Kidney capillary endothelial cell (primary cell): Measurements from ENCODE around the gene ROR2.
"Not testable (repeated sequence)": the region's sequence is repeated elsewhere in the genome, so short reads cannot be mapped to it uniquely, and the experiment has no call there.

ENCODE experiments used
- DNase-seq: peaks from one replicate; pipeline ENCODE4 v3.0.0-alpha.2; 2018; ENCODE audit warnings: low spot score

The ROR2 gene

DNA sequence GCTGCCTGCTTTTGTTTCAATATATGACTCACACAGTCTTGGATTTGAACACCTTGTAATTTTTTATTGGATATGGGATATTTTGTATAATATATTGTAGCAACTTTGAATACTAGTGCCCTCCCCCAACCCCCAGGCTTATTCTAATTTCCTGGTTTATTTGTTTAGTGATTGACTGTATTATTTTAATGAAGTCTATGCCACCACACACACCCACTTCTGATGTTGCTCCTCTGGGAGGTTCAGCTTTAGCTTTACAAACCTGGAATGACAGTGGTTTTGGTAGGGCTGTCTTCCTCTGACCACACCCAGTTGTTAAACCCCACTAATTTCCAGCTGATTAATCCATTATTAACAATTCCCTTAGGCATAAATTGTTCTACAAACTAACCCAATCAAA, 320.3 kb downstream of the ROR2 start:
- no peak for DNase-seq

DNA sequence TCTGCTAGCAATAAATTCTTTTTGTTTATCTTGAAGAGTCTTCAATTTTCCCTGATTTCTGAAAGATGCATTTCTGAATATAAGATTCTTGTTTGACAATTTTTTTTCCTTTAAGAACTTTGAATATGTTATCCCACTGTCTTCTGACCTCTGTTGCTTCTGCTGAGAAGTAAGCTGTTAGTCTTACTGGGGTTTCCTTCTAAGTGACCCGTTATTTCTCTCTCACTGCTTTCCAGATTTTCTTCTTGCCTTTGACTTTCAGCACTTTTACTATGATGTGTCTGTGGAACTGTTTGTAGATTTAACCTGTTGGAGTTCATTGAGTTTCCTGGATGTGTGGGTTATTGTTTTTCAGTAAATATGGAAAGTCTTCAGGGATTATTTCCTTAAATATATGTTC, 321.1 kb downstream of the ROR2 start:
- DNase-seq = no peak

DNA sequence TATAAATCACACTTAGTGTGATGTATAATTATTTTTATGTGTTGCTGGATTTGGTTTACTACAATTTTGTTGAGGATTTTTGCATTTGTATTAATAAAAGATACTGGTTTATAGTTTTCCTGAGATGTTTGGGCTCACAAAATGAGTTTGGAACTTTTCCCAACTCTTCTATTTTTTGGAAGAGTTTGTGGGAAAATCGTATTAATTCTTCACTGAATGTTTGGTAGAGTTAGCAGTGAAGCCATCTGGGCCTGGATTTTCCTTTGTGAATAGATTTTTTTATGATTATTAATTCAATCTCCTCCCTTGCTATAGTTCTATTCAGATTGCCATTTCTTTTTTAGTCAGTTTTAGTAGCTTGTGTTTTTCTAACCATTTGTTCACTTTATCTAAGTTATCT, 324.7 kb downstream of the ROR2 start:
- no peak for DNase-seq

DNA sequence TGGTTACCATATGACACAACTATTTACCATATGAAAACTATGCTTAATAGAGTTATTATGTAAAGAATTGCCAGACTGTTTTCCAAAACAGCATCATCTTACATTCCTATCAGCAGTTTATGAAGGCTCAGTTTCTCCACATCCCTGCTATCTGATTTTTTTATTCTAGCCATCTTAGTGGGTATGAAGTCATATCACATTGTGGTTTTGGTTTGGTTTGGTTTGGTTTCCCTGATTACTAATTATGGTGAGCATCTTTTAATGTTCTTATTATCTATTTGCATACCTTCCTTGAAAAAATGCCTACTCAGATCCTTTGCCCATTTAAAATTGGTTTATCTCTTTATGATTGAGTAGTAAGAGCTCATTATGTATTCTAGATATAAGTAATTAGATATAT, 327.0 kb downstream of the ROR2 start:
- DNase-seq = no peak

DNA sequence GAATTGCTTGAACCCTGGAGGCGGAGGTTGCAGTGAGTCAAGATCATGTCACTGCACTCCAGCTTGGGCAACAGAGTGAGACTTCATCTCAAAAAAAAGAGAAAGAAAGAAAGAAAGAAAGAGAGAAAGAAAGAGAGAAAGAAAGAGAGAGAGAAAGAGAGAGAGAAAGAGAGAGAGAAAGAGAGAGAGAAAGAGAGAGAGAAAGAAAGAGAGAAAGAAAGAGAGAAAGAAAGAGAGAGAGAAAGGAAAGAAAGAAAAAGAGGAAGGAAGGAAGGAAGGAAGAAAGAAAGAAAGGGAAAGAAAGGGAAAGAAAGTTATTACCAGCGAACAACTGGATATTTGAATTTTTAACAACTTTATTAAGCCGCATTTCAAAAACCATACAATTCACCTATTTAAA, 327.9 kb downstream of the ROR2 start:
- DNase-seq = not testable (repeated sequence)

DNA sequence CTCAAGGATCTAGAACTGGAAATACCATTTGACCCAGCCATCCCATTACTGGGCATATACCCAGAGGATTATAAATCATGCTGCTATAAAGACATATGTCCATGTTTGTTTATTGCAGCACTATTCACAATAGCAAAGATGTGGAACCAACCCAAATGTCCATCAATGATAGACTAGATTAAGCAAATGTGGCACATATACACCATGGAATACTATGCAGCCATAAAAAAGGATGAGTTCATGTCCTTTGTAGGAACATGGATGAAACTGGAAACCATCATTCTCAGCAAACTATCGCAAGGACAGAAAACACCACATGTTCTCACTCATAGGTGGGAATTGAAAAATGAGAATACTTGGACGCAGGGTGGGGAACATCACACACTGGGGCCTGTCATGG, 336.0 kb downstream of the ROR2 start:
- not testable (repeated sequence) for DNase-seq

DNA sequence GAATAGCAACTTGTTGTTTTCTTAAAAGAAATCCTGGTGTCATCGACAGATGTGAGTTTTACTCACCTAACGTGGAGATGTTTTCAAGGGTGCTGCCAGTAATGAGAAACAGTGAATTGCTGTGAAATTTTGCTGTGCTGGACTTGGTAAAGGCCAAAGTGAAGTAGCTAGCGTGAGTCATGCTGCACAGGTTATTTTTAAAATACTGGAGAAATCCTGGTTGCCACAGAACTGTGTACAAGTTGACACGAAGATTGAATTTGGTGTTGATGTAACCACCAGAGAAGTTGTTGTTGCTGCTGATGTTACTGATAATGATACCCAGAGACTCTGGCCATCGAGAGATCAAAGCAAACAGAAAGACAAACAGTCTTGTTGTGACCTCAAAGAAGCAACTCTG, 338.4 kb downstream of the ROR2 start:
- no peak for DNase-seq

DNA sequence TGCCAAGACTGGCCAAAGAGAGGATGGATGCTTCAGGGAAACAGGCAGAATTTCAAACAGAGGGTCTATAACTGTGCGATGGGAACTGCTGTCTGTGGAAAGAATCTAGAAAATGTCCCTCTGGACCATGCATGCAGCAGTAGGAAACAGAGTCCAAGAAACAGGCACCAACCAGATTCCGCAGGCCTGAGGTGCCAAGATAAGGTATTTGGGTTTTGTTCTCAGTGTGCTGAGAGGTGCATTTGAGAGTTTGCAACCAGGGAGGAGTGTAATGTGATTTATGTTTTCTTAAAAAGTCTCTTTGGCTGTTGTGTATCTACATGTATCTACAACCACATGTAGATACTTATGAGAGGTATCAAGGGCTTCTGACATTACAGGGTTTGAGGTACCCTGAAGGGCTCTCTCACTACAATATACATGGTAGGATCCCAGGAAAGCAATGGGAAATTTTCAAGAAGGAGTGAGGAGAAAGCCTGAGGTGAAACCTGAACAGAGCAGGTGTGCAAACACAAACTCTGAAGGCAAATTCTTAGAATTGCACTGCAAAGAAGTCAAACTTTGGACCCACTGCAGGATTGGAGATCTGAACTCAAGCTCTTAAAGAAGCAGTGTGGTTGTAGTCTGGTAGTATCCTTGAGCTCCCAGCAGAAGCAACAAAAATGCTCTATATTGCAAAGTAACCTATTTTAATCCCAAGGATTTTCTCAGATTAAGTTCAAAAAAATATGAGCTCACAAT, 343.6 kb downstream of the ROR2 start:
- no peak for DNase-seq

DNA sequence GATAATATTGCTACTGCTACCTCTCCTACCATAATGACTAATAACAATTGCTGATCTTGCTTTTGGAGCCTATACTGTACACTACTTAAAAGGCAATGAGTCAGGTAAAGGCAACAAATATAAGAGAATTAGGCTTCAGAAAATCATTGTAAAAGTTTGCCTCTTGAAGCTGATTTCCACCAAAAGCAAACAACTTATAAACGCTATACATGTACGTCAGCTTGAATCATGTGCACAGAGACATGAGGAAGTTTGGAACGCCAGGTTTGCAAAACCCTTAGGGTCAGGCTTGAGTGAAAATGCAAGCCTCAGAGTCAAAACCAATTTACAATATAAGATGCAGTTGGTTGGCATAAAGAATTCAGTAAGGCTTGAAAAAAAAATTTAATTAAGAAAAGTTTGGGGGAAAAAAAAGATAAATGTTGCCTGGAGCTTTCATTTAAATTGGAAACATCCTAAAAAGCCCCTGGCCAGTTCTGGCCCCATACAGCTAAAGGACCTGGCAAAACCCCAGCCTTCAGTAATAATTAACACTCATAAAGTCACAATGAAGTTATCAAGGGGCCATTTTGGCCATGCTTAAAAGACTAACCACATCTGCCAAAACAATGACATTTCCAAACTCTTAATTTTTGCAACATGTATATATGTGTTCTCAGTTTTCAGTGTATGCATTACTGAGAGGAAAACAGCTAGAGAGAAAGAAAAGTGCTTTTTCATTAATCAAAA, 345.4 kb downstream of the ROR2 start:
- no peak for DNase-seq

DNA sequence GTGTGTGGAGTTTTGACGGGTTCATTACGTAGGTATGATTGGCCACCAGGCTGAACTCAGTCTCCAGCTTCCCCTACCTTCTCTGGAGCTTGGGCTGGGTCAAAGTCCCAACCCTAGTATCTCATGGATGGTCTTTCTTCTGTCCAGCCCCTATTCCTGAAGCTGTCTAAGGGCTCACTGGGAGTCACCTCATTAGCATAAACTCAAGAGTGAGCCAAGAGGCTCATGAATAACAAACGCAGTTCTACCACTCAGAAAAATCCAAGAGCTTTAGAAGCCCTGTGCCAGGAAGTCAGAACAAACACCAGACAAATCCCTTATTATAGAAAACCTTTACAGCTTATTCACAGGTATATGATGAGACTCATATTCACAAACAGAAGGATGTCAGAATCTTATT, 346.1 kb downstream of the ROR2 start:
- no peak for DNase-seq

DNA sequence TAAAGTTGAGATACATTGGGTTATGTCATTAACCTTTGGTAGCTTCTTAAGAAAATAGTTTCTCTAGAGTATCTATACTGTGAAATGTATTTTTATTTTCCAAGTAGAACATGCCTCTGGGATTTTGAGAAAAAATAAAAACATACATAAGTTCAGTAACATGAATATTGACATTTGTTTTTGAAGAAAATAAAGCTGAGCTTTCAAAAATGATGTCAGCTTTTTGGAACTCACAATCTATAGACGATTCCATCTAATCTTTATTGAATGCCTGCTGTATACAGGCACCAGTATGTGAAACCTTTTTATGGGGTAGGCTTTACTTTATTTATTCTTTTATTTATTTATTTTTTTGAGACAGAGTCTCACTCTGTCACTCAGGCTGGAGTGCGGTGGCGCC, 350.5 kb downstream of the ROR2 start:
- DNase-seq = no peak

DNA sequence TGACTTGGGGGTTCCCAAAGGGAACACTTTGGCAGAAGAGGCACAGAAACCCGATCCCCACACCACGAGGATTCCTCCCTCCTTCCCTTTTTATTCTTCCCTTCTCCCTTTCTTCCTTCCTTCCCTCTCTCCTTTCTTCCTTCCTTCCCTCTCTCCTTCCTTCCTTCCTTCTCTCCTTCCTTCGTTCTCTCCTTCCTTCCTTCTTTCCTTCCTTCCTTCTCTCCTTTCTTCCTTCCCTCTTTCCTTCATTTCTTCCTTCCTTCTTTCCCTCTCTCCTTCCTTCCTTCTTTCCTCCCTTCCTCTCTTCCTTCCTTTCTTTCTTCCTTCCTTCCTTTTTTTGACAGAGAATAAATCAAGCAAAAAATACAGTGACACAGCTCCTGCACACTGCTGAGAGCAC, 358.4 kb downstream of the ROR2 start:
- no peak for DNase-seq

DNA sequence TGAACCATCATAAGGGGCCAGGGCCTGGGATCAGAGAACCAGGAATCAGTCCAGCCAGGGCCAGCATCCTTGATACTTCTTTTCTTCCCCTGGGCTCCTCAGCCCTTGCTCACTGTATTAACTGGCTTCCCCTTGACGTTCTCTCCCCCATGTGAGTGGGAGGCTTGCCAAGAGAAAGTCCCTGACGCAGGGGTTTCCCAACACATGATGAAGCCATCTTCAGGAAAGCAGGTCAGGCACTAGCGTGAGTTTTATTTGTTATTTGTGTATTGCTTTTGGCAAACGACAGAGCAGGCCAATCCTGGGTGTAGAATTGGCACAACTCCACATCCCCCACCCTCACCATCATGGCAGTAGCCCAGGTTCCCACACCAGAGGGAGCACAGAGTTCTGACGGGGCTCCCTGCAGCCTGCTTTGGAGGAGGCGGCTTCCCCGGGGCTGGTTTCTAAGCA, 360.9 kb downstream of the ROR2 start:
- DNase-seq = no peak

DNA sequence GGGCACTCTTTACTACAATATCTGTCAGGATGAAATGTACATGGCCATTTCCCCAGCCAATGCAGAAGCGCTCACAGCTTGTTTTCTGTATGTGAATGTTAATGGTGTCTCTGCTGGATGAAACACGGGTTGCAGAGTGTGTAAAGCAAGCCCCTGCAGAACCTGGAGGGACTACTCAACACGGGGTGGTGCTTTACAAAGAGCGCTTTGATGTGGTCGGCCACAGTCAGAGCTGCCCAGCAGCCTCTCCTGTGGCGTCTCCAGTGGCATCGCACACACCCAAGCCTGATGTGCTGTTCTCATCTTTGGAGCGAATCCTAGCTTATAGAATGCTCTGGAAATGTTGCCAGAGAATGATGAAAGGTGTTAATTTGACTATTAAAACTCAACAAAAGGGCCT, 363.7 kb downstream of the ROR2 start:
- no peak for DNase-seq

DNA sequence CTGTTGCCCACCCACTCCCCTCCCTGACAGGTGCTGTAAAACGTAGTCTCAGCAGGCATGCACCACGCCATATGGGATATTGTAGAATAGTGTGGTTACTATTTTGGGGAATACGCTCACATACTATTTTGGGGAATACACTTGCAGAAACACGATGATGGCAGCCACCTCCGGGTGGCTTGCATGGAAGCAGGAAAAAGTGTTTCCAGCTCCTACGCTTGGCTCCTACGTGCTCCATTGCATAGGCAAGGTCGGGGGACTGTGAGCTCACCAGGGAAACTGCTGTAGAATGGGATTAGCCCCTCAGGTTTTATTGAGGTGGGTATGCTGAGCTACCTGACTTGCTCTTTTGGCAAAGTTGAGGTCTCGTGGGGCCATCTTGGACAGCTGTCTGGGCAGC, 366.1 kb downstream of the ROR2 start:
- DNase-seq = no peak

DNA sequence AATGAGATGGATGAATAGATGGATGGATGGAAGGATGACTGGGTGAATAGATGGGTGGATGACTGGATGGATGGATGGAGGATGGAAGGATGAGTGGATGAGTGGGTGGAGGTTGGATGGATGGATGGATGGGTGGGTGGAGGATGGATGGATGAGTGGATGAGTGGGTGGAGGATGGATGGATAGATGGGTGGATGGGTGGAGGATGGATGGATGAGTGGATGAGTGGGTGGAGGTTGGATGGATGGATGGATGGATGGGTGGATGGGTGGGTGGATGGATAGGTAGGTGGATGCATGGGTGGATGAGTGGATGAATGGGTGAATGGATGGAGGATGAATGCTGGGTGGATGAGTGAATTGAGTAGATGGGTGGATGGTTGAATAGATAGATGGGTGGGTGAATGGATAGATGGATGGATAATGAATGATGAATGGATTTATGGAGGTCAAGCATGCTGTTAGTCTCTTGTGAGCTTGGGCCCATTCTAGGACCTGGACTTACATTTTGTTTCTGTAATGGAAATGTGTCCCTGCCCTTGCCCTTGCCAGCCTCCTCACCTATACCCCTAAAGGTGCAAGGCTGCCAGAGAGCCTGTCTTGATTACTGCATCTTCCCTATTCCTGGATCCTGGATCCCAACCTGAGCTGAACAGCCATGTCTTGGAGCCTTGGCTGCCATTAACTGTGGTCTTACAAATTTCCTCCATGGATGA, 366.7 kb downstream of the ROR2 start:
- no peak for DNase-seq

DNA sequence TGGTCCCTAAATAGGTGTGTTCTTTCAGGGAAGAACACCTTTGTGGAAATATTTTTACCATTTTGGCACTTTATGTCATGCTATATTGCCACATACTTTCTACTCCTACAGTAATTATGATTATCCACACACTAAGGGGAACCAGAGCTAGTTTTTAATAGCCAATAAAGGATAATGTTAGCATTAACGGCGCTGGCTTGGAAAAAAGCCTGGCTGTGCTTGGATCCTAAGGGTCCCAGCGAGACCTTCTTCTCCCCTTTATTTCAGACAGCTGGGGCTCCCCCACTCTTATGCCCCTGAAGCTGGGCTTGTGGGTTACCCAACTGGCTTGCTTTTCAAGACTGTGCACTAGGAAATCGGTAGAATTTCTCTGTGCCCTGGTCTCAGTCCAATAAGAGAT, 367.8 kb downstream of the ROR2 start:
- no peak for DNase-seq

DNA sequence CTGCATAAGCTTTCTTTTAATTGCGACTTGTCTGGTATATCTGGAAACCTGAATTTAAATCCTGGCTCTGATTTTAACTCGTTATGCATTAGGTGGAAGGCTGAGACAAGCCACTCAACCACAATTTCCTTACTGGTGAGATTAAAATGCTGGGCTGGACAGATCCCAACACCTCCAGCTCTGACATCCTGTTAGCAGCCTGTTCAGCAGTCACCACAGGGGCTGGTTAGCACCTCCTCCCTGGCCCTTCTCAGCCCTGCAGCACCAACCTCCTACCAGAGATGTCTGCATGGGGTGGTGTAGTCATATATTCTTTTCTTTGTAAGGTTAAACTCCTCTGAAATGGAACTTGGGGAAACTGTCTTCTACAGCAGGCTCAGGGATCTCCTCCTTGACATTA, 369.9 kb downstream of the ROR2 start:
- no peak for DNase-seq

DNA sequence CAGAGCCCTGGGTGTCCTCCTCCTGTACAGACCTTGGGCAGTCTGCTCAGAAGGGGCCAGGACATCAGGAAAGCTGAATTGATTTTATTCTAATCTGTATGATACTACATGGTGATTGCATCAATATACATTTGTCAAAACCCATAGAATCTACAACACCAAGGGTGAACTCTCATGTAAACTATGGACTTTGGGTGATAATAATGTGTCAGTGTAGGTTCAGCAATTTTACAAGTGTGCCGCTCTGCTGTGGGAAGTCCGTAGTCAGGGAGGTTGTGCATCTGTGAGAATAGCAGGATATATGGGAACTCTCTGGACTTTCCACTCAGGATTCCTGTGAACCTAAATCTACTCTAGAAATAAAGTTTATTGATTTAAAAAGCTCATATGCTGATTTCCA, 371.1 kb downstream of the ROR2 start:
- DNase-seq = no peak

DNA sequence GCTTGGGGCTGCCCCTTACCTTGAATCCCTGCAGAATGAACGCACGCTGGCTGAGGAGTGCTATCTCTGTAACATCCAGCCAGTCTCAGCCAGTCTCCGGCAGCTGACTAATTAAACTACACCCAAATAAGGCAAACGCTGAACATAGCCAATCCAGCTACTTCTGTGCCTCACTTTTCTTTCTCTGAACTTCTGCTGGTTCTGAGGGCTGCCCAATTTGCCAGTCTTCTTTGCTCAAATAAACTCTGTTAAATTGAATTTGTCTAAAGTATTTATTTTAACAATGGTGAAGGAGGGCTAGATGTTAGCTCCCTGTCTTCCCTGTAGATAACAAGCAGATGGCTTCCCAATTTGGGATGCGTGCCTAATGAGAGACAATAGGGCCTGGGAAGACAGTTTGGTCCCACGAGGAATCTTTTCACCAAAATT, 372.4 kb downstream of the ROR2 start:
- no peak for DNase-seq

DNA sequence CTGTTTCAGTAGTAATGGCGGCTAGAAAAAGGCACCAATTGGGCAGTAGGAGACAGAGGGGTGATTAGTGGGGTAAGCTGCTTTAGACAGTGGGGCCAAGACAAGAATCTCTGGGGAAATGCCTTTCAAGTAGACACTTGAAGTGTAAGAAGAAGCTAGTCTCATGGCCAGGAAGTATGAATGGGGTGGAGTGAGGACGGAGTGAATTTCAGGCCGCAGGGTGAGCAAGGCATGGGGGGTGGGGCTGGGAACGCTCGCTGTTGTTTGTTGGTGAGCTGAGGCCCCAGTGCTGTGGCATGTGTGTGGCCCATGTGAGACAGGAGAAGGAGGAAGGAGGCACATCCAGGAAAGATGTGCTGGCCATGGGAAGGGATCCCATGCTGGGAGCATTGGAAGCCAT, 377.2 kb downstream of the ROR2 start:
- no peak for DNase-seq

DNA sequence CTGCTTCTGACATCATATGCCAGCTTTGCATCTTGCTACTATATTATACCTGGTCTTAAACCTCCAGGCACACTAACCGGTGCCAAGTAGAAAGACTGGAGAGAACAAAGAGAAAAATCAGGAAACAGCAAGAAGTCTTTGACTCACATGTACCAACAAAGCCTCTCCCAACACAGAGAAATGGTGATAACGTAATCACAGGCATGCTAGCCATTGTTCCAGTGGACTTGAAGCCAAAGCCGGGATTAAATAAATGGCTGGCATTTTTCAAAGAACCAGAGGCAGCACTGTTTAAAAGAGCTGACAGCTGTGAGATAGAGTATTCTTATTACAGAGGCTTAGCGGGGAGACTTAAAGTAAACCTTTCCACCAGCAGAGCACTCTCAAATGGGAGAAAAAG, 378.0 kb downstream of the ROR2 start:
- no peak for DNase-seq

DNA sequence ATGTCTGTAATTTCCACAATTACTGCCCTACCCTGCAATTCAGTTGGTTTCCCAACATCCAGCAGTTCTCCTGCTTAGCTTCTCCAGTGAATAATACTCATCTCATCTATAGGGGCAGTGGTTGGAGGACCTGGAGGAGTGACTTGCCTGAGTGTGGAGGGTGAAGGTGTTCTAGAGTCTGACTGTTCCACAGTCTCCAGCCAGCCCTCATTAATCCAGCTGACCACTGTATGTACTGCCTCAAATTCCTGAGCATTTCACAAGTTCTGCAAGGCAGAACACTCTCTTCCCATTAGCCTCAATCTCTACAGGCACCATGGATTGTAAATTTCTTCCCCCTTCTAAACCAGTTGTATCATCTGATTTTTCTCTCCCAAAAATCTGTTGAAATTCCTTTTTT, 379.0 kb downstream of the ROR2 start:
- DNase-seq = no peak
